NCI-H446 (cell line): ENCODE measurements around the gene NTSR1.
A peak's percentile ranks its signal among the peaks of the same experiment; 100 is the strongest.

Experiments
- DNase-seq, 2 experiments: peaks; one replicate each; lab custom pipeline; 2025; lab: John Stamatoyannopoulos, UW

NTSR1 gene

DNA sequence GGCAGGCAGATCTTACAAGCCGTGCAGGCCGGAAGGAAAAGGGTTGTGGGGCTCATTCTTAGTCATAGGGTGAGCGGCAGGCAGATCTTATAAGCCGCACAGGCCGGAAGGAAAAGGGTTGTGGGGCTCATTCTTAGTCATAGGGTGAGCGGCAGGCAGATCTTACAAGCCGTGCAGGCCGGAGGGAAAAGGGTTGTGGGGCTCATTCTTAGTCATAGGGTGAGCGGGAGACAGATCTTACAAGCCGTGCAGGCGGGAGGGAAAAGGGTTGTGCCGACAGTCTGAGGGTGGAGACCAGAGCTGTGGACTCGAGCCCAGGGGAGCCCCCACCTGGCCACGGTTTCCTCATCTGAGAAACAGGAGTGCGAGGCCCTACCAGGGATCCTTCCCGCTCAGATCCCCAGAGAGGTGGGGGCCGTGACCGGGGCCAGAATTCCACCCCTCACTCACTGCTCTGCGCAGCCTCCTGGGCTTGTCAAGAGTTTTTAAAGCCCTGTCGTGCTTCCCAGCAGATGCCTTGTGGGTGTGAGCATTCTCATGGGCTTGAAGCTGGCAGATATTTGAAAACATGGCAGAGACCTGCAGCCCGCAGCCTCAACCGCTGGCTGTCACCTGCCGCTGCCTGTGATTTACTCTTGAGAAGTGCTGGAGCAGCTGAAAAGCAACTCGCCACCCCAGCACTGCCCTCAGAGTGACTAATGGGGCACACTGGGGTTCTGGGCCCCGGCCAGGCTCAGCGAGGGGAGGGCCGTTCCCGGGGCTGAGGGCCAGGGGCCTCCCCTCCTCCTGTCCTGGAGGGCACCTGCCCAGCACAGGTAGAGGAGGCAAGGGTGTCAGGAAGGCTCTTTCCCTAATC, 31.9 kb downstream of the NTSR1 start:
- no peak for DNase-seq

DNA sequence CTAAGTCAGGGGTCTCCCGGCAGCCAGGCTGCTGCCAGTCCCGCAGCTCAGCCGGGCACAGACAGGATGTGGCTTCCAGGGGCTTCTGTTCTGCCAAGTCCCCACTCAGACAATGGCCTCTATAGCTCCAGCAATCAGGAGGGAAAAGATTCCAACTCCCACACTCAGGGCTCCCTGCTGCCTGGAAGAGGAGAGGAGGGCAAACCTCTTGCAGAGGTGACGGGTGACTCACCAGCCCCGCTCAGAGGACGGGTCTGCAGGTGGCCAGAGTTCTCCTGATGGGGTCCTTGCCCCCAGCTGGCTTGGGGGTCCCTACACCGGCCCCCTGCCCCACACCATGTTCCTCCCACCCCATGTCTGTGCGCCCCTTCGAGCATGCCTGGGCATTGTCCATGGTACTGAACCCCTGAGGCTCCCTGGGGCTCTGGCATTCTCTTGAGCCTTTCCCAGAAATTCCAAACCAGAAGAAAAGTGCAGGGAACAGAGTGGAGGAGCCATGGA, 32.6 kb downstream of the NTSR1 start:
- no peak for DNase-seq

DNA sequence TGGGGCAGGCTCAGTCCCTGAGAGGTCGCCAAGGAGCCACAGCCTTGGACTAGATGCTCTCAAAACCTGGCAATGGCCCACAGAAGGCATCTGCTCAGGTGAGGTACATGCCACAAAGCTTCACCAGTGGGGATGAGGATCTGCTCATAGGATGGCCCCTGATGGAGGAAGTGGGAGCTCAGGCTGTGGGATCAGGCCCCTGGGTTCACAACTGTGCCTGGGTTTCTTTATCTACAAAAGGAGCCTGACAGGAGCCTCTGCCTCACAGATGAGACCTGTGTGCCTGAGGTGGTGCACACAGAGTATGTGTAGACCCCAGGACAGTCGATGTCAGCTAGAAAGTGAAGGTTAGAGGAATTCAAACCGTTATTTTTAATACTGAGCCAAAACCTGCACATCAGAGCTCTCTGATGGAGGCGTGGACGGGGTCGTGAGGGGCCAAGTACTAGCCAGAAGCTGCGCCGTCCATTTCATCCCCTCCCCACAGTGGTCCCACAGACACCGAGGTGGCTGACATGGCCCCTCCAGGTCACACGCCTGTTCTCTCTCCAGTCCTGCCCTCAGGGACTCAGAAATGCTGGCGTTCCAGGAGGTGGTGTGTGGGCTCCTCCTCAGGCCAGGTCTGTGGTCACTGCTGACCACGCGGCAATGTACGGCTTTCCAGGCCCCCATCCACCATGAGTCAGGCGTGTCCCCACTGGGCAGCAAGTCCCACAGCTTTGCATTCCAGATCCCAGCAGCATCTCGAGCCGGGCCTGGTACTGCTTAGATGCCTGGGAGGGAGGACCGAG, 33.3 kb downstream of the NTSR1 start:
- no peak for DNase-seq

DNA sequence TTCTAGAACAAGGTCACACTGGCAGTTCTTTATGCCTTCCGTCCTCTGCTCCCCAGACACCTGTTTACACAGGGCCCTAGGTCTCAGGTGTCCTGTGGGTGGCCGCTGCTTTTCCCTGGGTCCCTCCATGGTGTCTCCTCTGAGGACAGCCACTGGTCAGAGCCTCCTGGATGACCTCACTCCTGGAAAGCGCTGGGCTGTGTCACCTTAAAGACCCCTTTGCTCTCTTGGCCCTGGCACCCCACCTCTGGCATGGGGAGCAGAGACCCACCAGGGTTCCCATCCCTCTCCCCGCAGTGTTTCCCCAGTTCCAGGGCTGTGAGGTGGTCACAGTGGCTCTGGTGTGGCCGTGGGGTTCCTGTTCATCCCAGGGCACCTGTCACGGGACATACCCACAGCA, 33.9 kb downstream of the NTSR1 start:
- DNase-seq = no peak

DNA sequence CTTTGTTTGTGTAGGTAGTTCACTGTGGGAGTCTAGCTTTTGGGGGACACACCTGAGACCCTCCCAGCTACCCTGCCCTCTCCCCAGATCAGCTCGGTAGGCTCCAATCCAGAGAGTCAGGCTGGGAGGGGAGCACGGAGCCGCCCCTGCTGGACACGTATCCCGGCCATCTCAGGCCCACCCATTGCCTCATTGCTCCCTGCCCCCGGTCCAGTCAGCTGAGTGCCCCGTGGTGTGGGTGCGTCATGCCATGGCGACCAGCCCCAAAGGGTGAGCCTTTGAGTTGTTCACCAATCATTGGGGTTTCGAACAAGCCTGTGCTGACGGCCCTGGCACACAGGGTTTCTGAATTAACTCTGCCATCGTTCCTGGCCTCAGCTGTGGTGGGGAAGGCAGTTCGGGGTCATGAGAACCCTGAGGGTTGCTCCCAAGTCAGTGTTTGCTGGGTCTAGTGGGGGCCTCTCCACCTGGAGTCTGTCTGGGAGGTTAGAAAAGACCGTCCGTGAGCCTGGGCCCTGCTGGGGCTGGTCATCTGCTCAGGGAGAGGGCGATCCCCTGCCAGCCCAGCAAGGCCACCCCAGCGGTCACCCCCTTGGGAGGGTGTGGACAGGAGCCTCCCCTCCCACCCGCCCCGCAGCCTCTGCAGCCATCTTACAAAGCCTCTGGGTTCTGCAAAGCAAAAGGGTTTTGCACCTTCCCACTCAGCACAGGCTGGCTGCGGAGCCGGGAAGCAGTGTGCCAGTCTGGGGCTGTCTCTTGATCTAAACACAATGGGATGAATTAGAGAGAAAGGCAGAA, 34.5 kb downstream of the NTSR1 start:
- DNase-seq = no peak

DNA sequence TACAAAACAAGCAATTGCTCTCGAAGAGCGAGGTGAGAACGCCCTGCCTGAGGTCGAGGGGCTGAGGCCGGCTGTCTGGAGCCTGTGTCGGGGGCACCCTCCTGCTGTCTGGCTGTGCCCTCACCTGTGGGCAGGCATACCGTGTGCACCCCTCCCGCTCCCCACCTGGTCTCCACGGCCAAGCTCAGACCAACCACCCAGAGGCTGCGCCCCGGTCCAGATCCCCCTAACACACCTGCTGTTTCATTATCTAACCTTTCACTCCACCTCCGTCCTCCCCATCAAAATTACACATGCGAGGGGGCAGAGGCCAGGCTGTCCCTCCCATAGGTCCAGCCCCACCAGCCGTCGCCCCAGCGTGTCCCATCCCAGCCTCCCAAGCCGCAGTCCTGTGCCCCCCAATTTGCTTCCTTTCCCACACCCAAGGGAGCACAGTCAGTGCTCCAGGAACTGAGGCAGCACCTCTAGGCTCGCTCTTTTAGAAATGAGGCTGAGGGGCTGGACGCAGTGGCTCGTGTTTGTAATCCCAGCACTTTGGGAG, 35.2 kb downstream of the NTSR1 start:
- no peak for DNase-seq

DNA sequence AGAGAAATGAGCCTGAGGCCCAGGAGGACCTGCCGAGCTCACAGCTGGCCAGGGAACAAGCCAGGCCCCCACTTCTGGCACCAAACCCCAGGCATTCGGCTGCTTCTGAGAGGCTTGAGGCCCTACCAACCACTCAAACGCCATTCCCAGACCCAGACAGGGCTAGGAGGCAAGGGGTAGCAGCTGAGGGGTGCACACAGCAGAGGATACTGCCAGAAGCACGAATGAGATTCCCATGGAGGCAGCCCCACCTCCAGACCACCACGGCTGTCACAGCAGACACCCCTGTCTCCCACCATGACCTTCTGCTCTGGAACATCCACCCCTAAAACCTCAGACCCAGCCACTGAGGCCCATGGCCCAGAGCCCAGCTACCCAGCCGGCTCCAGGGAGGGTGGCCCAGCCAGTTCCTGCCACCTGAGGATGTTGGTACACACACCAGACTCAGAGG, 36.1 kb downstream of the NTSR1 start:
- no peak for DNase-seq

DNA sequence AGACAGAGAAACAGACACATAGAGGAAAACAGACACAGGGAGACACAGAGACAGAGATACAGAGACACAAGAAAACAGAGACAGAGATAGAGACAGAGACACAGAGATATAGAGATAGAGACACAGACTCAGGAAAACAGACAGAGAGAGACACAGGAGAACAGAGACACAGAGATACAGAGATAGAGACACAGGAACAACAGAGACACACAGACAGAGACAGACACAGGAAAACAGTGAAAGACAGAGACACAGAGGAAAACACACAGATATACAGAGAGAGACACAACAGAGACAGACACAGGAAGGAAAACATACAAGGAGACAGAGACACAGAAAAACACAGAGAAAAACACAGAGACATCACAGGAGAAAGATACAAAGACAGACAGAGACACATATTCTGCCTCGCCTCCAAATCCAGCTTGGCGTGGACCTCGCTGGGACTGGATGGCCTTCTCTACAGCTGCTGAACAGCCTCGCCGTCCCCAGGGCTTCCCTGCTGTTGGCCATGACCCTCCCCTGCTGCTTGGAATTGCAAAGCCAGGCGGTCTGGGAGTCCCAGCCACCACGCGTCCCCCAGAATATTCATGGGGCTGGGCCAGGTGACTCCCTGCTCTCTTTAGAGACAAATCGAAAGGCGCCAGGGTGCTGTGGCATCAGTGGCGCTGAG, 36.8 kb downstream of the NTSR1 start:
- no peak for DNase-seq

DNA sequence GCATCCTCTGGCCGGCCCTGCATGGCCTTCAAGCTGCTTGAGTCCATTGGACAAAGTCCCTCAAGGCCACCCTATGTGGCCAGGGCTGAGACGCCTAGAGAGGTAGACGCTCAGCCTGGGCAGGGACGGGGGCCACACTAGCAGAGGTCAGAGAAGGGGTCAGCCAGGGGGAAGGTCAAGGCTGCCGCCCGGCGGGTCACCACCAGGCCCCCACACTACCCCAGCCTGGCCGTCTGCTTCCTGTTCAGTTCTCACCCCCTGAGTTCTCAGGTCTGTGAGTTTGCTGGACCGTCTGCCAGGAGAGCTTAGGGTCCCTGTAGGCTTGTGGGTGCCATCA, 37.3 kb downstream of the NTSR1 start:
- DNase-seq = no peak

DNA sequence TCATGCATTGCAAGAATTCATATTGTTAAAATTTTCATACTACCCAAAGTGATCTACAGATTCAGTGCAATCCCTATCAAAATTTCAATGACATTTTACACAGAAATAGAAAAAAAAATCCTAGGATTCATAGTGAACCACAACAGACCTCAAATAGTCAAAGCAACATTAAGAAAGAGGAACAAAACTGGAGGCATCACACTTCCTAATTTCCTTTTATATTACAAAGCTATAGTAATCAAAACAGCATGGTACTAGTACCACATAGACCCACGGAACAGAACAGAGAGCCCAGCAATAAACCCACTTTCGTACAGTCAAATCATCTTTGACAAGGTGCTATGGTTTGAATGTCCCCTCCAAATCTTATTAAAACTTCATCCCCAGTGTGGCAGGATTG, 39.7 kb downstream of the NTSR1 start:
- DNase-seq = no peak

DNA sequence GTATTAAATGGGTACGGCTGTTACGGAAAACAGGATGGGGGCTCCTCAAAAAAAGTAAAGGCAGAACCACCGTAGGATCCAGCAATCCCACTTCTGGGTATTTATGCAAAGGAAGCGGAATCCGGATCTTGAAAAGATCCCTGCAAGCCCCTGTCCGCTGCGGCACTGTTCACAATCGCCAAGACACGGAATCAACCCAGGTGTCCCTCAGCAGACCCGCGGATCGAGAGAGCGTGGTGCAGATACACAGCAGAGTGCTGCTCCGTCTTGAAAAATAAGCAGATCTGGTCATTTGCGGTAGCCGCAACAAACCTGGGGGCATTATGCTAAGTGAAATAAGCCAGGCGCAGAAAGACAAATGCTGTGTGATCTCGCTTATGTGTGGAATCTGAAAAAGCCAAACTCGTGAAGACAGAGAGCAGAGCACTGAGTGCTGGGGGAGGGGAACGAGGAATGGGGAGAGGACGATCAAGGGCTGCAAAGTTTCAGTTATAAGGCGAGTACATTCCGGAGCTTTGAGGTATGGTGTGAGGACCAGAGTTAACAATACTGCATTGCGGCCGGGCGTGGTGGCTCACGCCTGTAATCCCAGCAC, 41.3 kb downstream of the NTSR1 start:
- no peak for DNase-seq

DNA sequence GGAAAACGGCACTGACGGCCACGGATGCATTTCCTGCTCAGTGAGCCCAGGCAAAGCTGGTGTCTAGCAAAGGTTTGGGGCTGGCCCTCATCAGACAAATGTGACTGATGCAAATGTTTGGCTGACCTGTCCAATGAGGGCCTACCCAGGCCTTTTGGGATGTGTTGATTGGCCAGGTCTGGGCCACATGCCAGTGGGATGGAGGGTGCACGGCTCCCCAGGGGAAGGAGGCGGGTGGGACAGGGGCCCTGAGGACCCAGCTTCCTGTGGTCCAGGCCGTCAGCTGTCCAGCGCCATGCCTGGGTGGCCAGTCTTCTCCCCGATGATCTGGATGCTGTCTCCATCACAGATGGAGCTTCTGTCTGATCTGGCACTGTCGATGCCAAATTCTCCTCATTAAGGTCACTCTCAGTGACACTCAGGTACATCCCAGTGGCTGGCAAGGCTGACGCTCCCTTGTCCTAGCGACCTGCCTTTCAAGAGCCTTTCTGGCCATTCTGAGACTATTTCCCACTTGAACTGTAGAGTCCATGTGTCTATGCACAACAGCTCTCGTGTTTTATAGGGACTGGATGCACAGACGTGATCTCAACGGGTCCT, 43.0 kb downstream of the NTSR1 start:
- no peak for DNase-seq

DNA sequence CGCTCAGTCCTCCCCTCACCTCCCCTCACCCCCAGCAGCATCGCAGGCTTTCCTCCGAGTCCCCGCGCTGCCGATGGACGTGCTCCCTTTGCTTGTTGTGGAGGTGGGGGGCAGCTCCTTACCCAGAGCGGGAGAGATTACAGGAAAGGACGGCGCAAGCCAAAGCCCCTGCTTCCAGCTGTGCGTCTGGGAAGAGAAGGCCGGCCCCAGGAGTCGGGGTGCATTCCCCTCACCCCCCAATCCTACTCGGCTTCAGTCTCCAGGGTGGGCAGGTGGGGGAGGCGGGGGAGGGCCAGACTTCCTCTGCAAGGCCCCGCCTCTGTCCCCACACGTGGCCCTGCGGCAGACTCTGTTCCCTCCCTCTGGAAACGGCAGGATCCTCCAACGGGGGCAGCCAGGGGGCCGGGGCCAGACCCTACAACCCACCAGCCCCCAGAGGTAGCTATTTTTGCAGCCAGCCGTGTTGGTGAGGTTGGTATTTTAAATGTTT, 43.6 kb downstream of the NTSR1 start:
- no peak for DNase-seq

DNA sequence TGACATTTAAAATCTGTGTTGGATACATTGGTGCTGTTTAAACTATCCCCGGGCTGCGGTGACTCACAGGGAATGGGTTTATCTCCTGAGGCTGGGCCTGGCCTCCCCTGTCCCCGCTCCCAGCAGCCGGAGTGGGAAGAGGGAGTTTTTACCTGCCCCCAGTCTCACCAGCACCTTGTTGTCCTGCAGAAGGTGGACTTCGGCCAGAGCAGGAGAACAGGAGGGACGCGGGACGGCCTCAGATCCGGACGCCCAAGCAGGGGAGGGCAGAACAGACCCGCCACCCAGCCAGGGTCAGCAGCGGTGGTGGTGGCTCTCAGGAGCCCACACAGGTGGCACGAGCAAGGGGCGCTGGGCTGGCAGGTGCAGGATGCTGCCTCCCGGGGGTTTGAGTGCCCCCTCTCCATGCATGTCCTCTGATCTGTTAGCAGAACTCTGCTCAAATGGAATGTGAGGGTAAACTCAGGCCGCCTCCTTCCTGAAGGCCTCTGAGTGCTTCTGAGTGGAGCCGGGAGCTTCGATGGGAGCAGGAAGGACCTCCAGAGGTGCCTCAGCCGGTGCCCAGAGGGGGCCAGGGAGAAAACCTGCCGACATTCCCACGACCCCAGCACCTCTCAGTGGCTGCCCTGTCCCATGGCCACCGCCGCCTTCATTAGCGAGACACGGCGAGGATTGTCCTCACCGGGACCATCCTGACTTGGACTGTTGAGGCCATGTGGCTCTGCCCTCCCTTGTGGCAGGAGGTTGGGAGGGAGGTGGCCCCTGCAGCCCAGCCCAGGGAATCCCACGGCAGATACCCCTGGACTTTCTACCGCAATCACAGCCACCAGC, 44.2 kb downstream of the NTSR1 start:
- DNase-seq = no peak

DNA sequence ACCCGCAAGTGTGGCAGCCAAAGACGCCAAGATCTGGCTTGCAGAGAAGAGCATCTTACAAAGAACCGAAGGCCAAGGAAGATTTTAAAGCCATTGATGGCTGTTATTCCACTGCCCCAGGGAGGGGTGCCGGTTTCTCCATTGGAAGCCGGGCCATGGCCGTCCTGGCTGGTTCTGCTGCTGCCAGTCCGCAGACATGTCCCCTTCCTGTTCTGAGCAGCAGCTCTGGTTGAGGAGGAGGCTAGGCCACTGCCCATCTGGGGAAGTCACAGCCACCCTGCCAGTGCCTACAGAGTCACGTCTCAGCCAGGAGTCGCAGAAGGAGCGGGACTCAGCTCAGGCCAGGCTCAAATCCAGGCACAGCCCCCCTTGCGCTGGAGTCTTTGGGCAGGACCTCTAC, 45.0 kb downstream of the NTSR1 start:
- no peak for DNase-seq

DNA sequence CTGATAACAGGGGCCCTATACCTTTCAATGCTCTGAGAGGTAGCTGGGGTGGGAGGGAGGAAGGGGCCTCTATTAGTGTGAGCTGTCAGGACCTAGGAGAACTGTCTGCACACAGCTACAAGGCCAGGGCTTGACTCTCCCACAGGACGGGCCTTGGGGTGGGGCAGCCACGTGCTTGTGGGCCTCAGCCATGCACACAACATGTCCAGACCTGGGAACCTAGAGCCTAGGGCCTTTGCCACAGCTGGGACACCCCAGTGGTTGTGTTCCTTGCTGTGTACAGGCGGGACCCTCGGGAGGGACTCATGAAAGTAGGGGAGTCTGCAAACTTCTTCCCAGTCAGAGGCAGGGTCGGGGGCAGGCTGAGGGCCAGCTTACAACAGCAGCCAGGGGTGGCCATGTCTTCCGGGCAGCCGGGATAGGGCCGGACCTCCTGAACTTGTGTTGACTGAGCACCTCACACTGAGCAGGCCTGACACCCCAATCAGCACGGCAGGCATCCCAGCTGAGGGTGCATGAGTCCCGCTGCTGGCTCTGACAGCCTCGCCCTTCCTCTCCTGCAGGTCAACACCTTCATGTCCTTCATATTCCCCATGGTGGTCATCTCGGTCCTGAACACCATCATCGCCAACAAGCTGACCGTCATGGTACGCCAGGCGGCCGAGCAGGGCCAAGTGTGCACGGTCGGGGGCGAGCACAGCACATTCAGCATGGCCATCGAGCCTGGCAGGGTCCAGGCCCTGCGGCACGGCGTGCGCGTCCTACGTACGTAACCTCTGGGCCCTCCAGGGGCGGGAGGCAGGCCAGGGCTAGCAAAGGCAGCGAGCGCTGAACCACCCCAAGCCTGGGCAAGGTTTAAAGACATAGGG, 45.7 kb downstream of the NTSR1 start:
- no peak for DNase-seq

DNA sequence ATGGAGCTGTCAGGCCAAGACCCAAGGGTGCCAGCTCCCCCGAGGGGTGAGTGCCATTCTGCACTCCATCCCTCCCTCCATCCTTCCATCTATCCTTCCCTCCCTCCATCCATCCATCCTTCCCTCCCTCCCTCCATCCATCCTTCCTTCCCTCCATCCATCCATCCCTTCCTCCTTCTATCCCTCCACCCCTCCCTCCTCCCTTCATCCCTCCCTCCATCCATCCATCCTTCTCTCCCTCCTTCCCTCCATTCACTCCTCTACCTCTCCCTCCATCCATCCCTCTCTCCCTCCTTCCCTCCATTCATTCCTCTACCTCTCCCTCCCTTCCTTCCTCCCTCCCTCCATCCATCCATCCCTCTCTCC, 46.3 kb downstream of the NTSR1 start:
- DNase-seq = no peak

DNA sequence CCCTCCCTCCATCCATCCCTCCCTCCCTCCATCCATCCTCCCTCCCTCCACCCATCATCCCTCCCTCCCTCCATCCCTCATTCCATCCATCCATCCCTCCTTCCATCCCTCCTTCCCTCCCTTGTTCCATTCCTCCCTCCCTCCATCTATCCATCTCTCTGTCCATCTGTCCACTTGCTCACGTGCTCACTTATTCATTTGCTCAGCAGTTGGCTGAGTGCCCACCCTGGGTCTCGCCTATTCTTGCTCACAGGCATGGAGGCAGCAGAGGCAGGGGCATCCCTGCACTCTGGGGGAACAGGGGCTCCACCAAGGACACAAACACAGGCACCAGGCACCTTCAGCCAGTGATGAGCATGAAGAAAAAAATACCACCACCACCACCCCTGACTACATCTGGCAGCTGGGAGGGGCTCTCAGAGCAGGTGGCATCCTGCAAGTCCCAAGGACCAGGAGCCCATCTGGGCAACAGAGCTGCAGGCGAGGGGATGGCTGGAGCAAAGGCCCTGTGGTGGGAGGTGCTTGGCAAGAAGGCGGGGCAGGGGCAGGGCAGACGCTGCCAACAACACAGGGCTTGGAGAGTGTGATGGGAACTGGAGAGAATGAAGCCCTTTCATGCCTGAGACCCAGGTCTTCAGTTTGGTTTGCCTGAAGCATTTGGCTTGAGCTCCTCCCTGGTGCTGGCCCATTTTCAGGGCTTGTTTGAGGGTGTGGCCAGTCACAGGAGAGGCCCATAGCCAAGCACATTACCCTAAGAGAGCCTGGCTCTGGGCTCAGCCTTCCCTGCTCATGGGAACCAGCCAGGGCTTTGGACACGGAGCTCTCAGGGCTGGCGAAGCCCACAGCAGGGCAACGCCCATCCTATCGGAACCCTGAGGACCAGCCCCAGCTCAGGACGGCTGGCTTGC, 47.4 kb downstream of the NTSR1 start:
- peak in 1 of 2 experiments; percentile 56 for DNase-seq
